HG03103 (cell line): ENCODE measurements around the gene UCN3.

Source experiments
- ATAC-seq: cut with Tn5 transposase; IDR thresholded peaks from one replicate; pipeline ENCODE4 v1.9.1; 2021; ENCODE audit warnings: low read depth; ENCODE audit not compliant: unreplicated experiment

Gene UCN3

GRCh38 chr10:5364890-5365338 lies at the start of gene UCN3:
TSS of gene UCN3 (plus strand) at chr10:5364966. CDS start at chr10:5373721, 8,755 bp downstream.
- ATAC-seq = no peak

GRCh38 chr10:5317547-5318107 lies 47.1 kb upstream of the UCN3 start:
- ATAC-seq = no peak

- ATAC-seq = no peak
Measured at GRCh38 chr10:5318148-5318547, 46.6 kb upstream of the UCN3 start.

GRCh38 chr10:5319863-5320262 lies 44.9 kb upstream of the UCN3 start:
- no peak for ATAC-seq

- no peak for ATAC-seq
Measured at GRCh38 chr10:5321273-5321672, 43.5 kb upstream of the UCN3 start.

GRCh38 chr10:5323446-5323845 lies 41.3 kb upstream of the UCN3 start:
- no peak for ATAC-seq

GRCh38 chr10:5325076-5325475 lies 39.7 kb upstream of the UCN3 start:
- no peak for ATAC-seq

GRCh38 chr10:5334196-5334880 lies 30.4 kb upstream of the UCN3 start:
- no peak for ATAC-seq

- ATAC-seq = no peak
Measured at GRCh38 chr10:5338010-5338409, 26.8 kb upstream of the UCN3 start.

- no peak for ATAC-seq
Measured at GRCh38 chr10:5343092-5343491, 21.7 kb upstream of the UCN3 start.

- no peak for ATAC-seq
Measured at GRCh38 chr10:5343561-5343960, 21.2 kb upstream of the UCN3 start.

- no peak for ATAC-seq
Measured at GRCh38 chr10:5343979-5344378, 20.8 kb upstream of the UCN3 start.

GRCh38 chr10:5344746-5345145 lies 20.0 kb upstream of the UCN3 start:
- ATAC-seq = no peak

GRCh38 chr10:5346881-5347280 lies 17.9 kb upstream of the UCN3 start:
- no peak for ATAC-seq

- ATAC-seq = no peak
Measured at GRCh38 chr10:5349362-5349761, 15.4 kb upstream of the UCN3 start.

GRCh38 chr10:5354068-5354467 lies 10.7 kb upstream of the UCN3 start:
- peak; percentile 73 for ATAC-seq

- no peak for ATAC-seq
Measured at GRCh38 chr10:5355594-5356301, 9.0 kb upstream of the UCN3 start.

GRCh38 chr10:5356302-5356763 lies 8.4 kb upstream of the UCN3 start:
- no peak for ATAC-seq

- no peak for ATAC-seq
Measured at GRCh38 chr10:5360318-5360915, 4.3 kb upstream of the UCN3 start.

GRCh38 chr10:5361966-5362365 lies 2.8 kb upstream of the UCN3 start:
- ATAC-seq = no peak

GRCh38 chr10:5362873-5363272 lies 1.9 kb upstream of the UCN3 start:
- ATAC-seq = no peak
